WTC11 (cell line): ENCODE measurements around the gene OR8A1. TPM values are rescaled to one million over a fixed set of nuclear protein-coding genes. Genes with fewer than 3 reads are reported as not detected.

Source experiments
- ATAC-seq: fragments of 200-7000 bp; cut with Tn5 transposase; 2 replicates; pipeline ENCODE4 v1.10.0; 2021; ENCODE audit warnings: mild to moderate bottlenecking, moderate library complexity
- CTCF ChIA-PET: fragments of 300-600 bp; sonication (Branson Sonifier 250); formaldehyde crosslinking; loops from one replicate; lab custom pipeline; 2021; ENCODE audit warnings: antibody characterized with exemption; lab: Charles Lee
- POLR2A ChIA-PET: fragments of 350-600 bp; sonication (Branson Sonifier 250); formaldehyde crosslinking; loops from one replicate; lab custom pipeline; 2021; ENCODE audit warnings: antibody characterized with exemption; lab: Charles Lee
- DNase-seq: peaks from one replicate; pipeline ENCODE4 v3.0.0; 2021; ENCODE audit warnings: low spot score
- H3K27ac Mint-ChIP-seq: 2 replicates; pipeline ENCODE4 v1.8.0; 2021; ENCODE audit warnings: mixed read lengths
- H3K27me3 Mint-ChIP-seq: 2 replicates; pipeline ENCODE4 v1.8.0; 2021; ENCODE audit warnings: low read depth, mild to moderate bottlenecking, moderate library complexity, mixed read lengths
- H3K36me3 Mint-ChIP-seq: 2 replicates; pipeline ENCODE4 v1.8.0; 2021; ENCODE audit warnings: mixed read lengths
- H3K4me1 Mint-ChIP-seq: 2 replicates; pipeline ENCODE4 v1.8.0; 2022; ENCODE audit warnings: mixed read lengths
- H3K4me3 Mint-ChIP-seq: 2 replicates; pipeline ENCODE4 v1.8.0; 2021; ENCODE audit warnings: mild to moderate bottlenecking, moderate library complexity, mixed read lengths
- H3K9me3 Mint-ChIP-seq: 2 replicates; pipeline ENCODE4 v1.8.0; 2021; ENCODE audit warnings: mixed read lengths
- ELF4 ChIP-seq: sonication (generic); formaldehyde crosslinking; IDR thresholded peaks from 2 replicates; pipeline ENCODE4 v1.8.1; 2022; ENCODE audit warnings: low read depth, mild to moderate bottlenecking, moderate library complexity, missing genetic modification reagents
- GABPB1 ChIP-seq: sonication (generic); formaldehyde crosslinking; IDR thresholded peaks from 2 replicates; pipeline ENCODE4 v1.8.1; 2023; ENCODE audit warnings: mild to moderate bottlenecking, missing genetic modification reagents
- GRHL2 ChIP-seq: fragments of 250-450 bp; sonication (Bioruptor Pico); IDR thresholded peaks from 2 replicates; pipeline ENCODE4 v1.8.0; 2022; ENCODE audit warnings: mild to moderate bottlenecking, moderate library complexity; ENCODE audit not compliant: insufficient replicate concordance, severe bottlenecking
- MXD4 ChIP-seq: fragments of 250-450 bp; sonication (Bioruptor Pico); IDR thresholded peaks from 2 replicates; pipeline ENCODE4 v1.8.0; 2021; ENCODE audit warnings: mild to moderate bottlenecking, moderate library complexity, borderline replicate concordance
- NFATC4 ChIP-seq: fragments of 250-450 bp; sonication (Bioruptor Pico); IDR thresholded peaks from 2 replicates; pipeline ENCODE4 v1.9.0; 2021; ENCODE audit warnings: mild to moderate bottlenecking
- PRDM15 ChIP-seq: sonication (generic); formaldehyde crosslinking; IDR thresholded peaks from 2 replicates; pipeline ENCODE4 v1.8.0; 2022; ENCODE audit warnings: missing genetic modification reagents
- RORB ChIP-seq: fragments of 250-450 bp; sonication (Bioruptor Pico); IDR thresholded peaks from 2 replicates; pipeline ENCODE4 v1.9.0; 2021; ENCODE audit warnings: mild to moderate bottlenecking
- SOX15 ChIP-seq: fragments of 250-450 bp; sonication (Bioruptor Pico); IDR thresholded peaks from 2 replicates; pipeline ENCODE4 v1.9.0; 2021; ENCODE audit warnings: mild to moderate bottlenecking
- TCF7 ChIP-seq: sonication (generic); formaldehyde crosslinking; IDR thresholded peaks from 2 replicates; pipeline ENCODE4 v1.8.0; 2022; ENCODE audit warnings: mild to moderate bottlenecking, low read depth, missing genetic modification reagents, moderate library complexity
- ZNF232 ChIP-seq: sonication (generic); formaldehyde crosslinking; IDR thresholded peaks from 2 replicates; pipeline ENCODE4 v1.8.0; 2022; ENCODE audit warnings: mild to moderate bottlenecking, missing genetic modification reagents
- ZNF532 ChIP-seq: fragments of 250-450 bp; sonication (Bioruptor Pico); IDR thresholded peaks from 2 replicates; pipeline ENCODE4 v1.9.0; 2021; ENCODE audit warnings: mild to moderate bottlenecking, borderline replicate concordance
- total RNA-seq: library from RNA; stranded (reverse); gene quantifications from 3 replicates; pipeline ENCODE4 v1.2.3, GENCODE V29; 2021
- TF ChIP-seq, protein P1 (sequence below): sonication (generic); formaldehyde crosslinking; IDR thresholded peaks from 2 replicates; pipeline ENCODE4 v1.8.0; 2023; ENCODE audit warnings: missing genetic modification reagents, mild to moderate bottlenecking, borderline replicate concordance
- TF ChIP-seq, protein P2 (sequence below): sonication (generic); formaldehyde crosslinking; IDR thresholded peaks from 2 replicates; pipeline ENCODE4 v1.8.1; 2023; ENCODE audit warnings: mild to moderate bottlenecking, missing genetic modification reagents
- TF ChIP-seq, protein P3 (sequence below): fragments of 250-450 bp; sonication (Bioruptor Pico); IDR thresholded peaks from 2 replicates; pipeline ENCODE4 v1.9.0; 2021; ENCODE audit warnings: mild to moderate bottlenecking

The OR8A1 gene
- total RNA-seq, 1 experiment from 2014 or later: not detected

GRCh38 chr11:124608147-124608546, 38.4 kb downstream of the OR8A1 start:
- no peak overlapping the region for H3K27ac Mint-ChIP-seq
- ChIA-PET CTCF (interaction anchor here (0.6 kb wide), 1 partner anchor 395 kb away, joined by 4 read pairs; no protein-coding TSS in a partner anchor), POLR2A (interaction anchor here (0.6 kb wide), 1 partner anchor 453 kb away, joined by 3 read pairs; no protein-coding TSS in a partner anchor)
- no peaks in the 10 kb centered on the region for H3K36me3 Mint-ChIP-seq
- no peak for DNase-seq
- ATAC-seq: no peak
- TF ChIP-seq NFATC4 (no peak), PRDM15 (CRISPR knock-in tag) (no peak), ELF4 (CRISPR knock-in tag) (no peak), GRHL2 (CRISPR knock-in tag) (no peak), SOX15 (CRISPR knock-in tag) (no peak), MXD4 (CRISPR knock-in tag) (no peak), RORB (CRISPR knock-in tag) (no peak), TCF7 (CRISPR knock-in tag) (no peak), ZNF532 (no peak), GABPB1 (no peak), ZNF232 (CRISPR knock-in tag) (no peak)
- TF ChIP-seq, protein P1, sequence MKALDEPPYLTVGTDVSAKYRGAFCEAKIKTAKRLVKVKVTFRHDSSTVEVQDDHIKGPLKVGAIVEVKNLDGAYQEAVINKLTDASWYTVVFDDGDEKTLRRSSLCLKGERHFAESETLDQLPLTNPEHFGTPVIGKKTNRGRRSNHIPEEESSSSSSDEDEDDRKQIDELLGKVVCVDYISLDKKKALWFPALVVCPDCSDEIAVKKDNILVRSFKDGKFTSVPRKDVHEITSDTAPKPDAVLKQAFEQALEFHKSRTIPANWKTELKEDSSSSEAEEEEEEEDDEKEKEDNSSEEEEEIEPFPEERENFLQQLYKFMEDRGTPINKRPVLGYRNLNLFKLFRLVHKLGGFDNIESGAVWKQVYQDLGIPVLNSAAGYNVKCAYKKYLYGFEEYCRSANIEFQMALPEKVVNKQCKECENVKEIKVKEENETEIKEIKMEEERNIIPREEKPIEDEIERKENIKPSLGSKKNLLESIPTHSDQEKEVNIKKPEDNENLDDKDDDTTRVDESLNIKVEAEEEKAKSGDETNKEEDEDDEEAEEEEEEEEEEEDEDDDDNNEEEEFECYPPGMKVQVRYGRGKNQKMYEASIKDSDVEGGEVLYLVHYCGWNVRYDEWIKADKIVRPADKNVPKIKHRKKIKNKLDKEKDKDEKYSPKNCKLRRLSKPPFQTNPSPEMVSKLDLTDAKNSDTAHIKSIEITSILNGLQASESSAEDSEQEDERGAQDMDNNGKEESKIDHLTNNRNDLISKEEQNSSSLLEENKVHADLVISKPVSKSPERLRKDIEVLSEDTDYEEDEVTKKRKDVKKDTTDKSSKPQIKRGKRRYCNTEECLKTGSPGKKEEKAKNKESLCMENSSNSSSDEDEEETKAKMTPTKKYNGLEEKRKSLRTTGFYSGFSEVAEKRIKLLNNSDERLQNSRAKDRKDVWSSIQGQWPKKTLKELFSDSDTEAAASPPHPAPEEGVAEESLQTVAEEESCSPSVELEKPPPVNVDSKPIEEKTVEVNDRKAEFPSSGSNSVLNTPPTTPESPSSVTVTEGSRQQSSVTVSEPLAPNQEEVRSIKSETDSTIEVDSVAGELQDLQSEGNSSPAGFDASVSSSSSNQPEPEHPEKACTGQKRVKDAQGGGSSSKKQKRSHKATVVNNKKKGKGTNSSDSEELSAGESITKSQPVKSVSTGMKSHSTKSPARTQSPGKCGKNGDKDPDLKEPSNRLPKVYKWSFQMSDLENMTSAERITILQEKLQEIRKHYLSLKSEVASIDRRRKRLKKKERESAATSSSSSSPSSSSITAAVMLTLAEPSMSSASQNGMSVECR (CRISPR knock-in tag): no peak
- TF ChIP-seq, protein P2, sequence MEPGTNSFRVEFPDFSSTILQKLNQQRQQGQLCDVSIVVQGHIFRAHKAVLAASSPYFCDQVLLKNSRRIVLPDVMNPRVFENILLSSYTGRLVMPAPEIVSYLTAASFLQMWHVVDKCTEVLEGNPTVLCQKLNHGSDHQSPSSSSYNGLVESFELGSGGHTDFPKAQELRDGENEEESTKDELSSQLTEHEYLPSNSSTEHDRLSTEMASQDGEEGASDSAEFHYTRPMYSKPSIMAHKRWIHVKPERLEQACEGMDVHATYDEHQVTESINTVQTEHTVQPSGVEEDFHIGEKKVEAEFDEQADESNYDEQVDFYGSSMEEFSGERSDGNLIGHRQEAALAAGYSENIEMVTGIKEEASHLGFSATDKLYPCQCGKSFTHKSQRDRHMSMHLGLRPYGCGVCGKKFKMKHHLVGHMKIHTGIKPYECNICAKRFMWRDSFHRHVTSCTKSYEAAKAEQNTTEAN: no peak
- TF ChIP-seq, protein P3, sequence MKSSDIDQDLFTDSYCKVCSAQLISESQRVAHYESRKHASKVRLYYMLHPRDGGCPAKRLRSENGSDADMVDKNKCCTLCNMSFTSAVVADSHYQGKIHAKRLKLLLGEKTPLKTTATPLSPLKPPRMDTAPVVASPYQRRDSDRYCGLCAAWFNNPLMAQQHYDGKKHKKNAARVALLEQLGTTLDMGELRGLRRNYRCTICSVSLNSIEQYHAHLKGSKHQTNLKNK (CRISPR knock-in tag): no peak
- no peaks in the 10 kb centered on the region for H3K9me3 Mint-ChIP-seq
- no peaks in the 10 kb centered on the region for H3K4me1 Mint-ChIP-seq
- H3K27me3 Mint-ChIP-seq: no peaks in the 10 kb centered on the region
- H3K4me3 Mint-ChIP-seq: no peak overlapping the region
